ENCODE measurements around the gene NRROS.

NRROS gene

DNA sequence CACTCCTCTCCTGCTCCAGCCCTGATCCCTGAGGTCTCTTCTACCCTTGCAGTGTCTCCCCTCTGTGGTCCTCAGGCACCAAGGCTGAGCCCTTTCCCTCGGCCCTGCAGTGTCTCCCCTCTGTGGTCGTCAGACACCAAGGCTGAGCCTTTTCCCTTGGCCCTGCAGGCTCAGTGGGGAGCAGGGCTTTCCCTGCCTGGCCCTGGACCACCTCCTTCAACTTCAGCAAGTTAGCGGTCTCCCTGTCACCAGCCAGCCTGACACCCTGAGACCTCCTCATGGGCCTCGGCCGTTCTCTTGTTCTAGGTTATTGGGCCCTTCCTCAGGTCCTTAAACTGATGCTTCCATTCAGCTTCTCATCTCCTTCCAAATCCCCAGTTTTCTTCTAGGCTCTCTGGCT, 4.3 kb downstream of the NRROS start:
- ATAC-seq, result no peak
- TF ChIP-seq ZNF8 (CRISPR knock-in tag; IDR thresholded peaks at IDR 0.05) (no peak), RARB (CRISPR knock-in tag; IDR thresholded peaks at IDR 0.05) (no peak), ZNF70 (CRISPR knock-in tag; IDR thresholded peaks at IDR 0.05) (no peak), TOX (CRISPR knock-in tag; IDR thresholded peaks at IDR 0.05; ENCODE audit: borderline replicate concordance) (no peak), TCF4 (CRISPR knock-in tag; IDR thresholded peaks at IDR 0.05; ENCODE audit: borderline replicate concordance) (no peak), GLIS3 (CRISPR knock-in tag; IDR thresholded peaks at IDR 0.05) (no peak), ESRRG (CRISPR knock-in tag; IDR thresholded peaks at IDR 0.05) (no peak), ISL1 (CRISPR knock-in tag; IDR thresholded peaks at IDR 0.05) (no peak), OSR1 (CRISPR knock-in tag; IDR thresholded peaks at IDR 0.05) (no peak), ZNF565 (CRISPR knock-in tag; conservative IDR thresholded peaks at IDR 0.05; ENCODE audit: low read depth) (no peak), PPARA (CRISPR knock-in tag; IDR thresholded peaks at IDR 0.05; ENCODE audit: borderline replicate concordance) (no peak), ARNTL (CRISPR knock-in tag; IDR thresholded peaks at IDR 0.05; ENCODE audit: borderline replicate concordance, low read depth) (no peak), ZC3H10 (CRISPR knock-in tag; IDR thresholded peaks at IDR 0.05) (no peak), CSDC2 (CRISPR knock-in tag; IDR thresholded peaks at IDR 0.05) (no peak), SNAI2 (CRISPR knock-in tag; IDR thresholded peaks at IDR 0.05) (no peak)
- TF ChIP-seq, protein P1, sequence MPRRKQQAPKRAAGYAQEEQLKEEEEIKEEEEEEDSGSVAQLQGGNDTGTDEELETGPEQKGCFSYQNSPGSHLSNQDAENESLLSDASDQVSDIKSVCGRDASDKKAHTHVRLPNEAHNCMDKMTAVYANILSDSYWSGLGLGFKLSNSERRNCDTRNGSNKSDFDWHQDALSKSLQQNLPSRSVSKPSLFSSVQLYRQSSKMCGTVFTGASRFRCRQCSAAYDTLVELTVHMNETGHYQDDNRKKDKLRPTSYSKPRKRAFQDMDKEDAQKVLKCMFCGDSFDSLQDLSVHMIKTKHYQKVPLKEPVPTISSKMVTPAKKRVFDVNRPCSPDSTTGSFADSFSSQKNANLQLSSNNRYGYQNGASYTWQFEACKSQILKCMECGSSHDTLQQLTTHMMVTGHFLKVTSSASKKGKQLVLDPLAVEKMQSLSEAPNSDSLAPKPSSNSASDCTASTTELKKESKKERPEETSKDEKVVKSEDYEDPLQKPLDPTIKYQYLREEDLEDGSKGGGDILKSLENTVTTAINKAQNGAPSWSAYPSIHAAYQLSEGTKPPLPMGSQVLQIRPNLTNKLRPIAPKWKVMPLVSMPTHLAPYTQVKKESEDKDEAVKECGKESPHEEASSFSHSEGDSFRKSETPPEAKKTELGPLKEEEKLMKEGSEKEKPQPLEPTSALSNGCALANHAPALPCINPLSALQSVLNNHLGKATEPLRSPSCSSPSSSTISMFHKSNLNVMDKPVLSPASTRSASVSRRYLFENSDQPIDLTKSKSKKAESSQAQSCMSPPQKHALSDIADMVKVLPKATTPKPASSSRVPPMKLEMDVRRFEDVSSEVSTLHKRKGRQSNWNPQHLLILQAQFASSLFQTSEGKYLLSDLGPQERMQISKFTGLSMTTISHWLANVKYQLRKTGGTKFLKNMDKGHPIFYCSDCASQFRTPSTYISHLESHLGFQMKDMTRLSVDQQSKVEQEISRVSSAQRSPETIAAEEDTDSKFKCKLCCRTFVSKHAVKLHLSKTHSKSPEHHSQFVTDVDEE (CRISPR knock-in tag; IDR thresholded peaks at IDR 0.05), result no peak
- TF ChIP-seq, protein P2, sequence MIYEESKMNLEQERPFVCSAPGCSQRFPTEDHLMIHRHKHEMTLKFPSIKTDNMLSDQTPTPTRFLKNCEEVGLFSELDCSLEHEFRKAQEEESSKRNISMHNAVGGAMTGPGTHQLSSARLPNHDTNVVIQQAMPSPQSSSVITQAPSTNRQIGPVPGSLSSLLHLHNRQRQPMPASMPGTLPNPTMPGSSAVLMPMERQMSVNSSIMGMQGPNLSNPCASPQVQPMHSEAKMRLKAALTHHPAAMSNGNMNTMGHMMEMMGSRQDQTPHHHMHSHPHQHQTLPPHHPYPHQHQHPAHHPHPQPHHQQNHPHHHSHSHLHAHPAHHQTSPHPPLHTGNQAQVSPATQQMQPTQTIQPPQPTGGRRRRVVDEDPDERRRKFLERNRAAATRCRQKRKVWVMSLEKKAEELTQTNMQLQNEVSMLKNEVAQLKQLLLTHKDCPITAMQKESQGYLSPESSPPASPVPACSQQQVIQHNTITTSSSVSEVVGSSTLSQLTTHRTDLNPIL (CRISPR knock-in tag; IDR thresholded peaks at IDR 0.05; ENCODE audit: low read depth), result no peak
- TF ChIP-seq, protein P3, sequence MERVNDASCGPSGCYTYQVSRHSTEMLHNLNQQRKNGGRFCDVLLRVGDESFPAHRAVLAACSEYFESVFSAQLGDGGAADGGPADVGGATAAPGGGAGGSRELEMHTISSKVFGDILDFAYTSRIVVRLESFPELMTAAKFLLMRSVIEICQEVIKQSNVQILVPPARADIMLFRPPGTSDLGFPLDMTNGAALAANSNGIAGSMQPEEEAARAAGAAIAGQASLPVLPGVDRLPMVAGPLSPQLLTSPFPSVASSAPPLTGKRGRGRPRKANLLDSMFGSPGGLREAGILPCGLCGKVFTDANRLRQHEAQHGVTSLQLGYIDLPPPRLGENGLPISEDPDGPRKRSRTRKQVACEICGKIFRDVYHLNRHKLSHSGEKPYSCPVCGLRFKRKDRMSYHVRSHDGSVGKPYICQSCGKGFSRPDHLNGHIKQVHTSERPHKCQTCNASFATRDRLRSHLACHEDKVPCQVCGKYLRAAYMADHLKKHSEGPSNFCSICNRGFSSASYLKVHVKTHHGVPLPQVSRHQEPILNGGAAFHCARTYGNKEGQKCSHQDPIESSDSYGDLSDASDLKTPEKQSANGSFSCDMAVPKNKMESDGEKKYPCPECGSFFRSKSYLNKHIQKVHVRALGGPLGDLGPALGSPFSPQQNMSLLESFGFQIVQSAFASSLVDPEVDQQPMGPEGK (CRISPR knock-in tag; IDR thresholded peaks at IDR 0.05; ENCODE audit: borderline replicate concordance), result no peak

DNA sequence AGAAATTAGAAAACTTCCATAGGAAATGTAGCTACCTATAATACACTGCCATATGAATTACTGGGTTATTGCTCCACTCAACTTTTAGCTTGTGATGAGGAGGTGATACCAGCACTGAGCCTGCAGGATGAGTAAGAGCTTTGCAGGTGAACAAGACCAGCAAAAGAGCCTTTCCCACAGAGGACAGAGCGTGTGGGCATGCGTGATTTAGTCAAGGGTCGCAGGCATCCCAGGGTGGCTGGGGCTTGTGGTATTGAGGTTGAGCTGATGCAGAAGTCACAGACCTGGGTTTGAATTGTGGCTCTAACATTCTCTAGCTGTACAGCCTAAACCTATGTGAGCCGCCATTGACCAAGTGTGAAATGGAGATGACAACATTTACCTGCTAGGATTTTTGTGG, 5.6 kb downstream of the NRROS start:
- no peak for TF ChIP-seq ESRRG (CRISPR knock-in tag; IDR thresholded peaks at IDR 0.05)
- TF ChIP-seq RARB (CRISPR knock-in tag; IDR thresholded peaks at IDR 0.05), result no peak
- TF ChIP-seq, protein P4, sequence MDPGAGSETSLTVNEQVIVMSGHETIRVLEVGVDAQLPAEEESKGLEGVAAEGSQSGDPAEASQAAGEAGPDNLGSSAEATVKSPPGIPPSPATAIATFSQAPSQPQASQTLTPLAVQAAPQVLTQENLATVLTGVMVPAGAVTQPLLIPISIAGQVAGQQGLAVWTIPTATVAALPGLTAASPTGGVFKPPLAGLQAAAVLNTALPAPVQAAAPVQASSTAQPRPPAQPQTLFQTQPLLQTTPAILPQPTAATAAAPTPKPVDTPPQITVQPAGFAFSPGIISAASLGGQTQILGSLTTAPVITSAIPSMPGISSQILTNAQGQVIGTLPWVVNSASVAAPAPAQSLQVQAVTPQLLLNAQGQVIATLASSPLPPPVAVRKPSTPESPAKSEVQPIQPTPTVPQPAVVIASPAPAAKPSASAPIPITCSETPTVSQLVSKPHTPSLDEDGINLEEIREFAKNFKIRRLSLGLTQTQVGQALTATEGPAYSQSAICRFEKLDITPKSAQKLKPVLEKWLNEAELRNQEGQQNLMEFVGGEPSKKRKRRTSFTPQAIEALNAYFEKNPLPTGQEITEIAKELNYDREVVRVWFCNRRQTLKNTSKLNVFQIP (CRISPR knock-in tag; IDR thresholded peaks at IDR 0.05; ENCODE audit: borderline replicate concordance, low read depth), result no peak
- TF ChIP-seq, protein P5, sequence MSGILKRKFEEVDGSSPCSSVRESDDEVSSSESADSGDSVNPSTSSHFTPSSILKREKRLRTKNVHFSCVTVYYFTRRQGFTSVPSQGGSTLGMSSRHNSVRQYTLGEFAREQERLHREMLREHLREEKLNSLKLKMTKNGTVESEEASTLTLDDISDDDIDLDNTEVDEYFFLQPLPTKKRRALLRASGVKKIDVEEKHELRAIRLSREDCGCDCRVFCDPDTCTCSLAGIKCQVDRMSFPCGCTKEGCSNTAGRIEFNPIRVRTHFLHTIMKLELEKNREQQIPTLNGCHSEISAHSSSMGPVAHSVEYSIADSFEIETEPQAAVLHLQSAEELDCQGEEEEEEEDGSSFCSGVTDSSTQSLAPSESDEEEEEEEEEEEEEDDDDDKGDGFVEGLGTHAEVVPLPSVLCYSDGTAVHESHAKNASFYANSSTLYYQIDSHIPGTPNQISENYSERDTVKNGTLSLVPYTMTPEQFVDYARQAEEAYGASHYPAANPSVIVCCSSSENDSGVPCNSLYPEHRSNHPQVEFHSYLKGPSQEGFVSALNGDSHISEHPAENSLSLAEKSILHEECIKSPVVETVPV (CRISPR knock-in tag; IDR thresholded peaks at IDR 0.05), result no peak
- TF ChIP-seq, protein P2 (CRISPR knock-in tag; IDR thresholded peaks at IDR 0.05; ENCODE audit: low read depth), result no peak
- no peak for TF ChIP-seq ZC3H10 (CRISPR knock-in tag; IDR thresholded peaks at IDR 0.05)
- TF ChIP-seq, protein P1 (CRISPR knock-in tag; IDR thresholded peaks at IDR 0.05), result no peak
- no peak for TF ChIP-seq TCF4 (CRISPR knock-in tag; IDR thresholded peaks at IDR 0.05; ENCODE audit: borderline replicate concordance)
- no peak for TF ChIP-seq OSR1 (CRISPR knock-in tag; IDR thresholded peaks at IDR 0.05)
- TF ChIP-seq ARNTL (CRISPR knock-in tag; IDR thresholded peaks at IDR 0.05; ENCODE audit: borderline replicate concordance, low read depth), result no peak
- no peak for TF ChIP-seq ZNF8 (CRISPR knock-in tag; IDR thresholded peaks at IDR 0.05)
- TF ChIP-seq CSDC2 (CRISPR knock-in tag; IDR thresholded peaks at IDR 0.05), result no peak
- TF ChIP-seq SNAI2 (CRISPR knock-in tag; IDR thresholded peaks at IDR 0.05), result no peak
- ATAC-seq, result no peak

Measured in SK-N-SH treated with all-trans-retinoic acid at 6 μM for 48 hours (cell line).